GM12865 (cell line): ENCODE results near the gene C12orf56.

ENCODE experiments used
- DNase-seq: peaks from one replicate; pipeline ENCODE4 v3.0.0; 2010; ENCODE audit warnings: low read depth
- H3K4me3 ChIP-seq: 2 replicates; pipeline ENCODE4 v1.5.1; 2011; ENCODE audit warnings: mild to moderate bottlenecking, low read depth, low read length, control low read depth
- TF ChIP-seq, protein P1 (sequence below): IDR thresholded peaks from 2 replicates; pipeline ENCODE4 v1.5.1; 2011; ENCODE audit warnings: low read length, control low read depth, low read depth, inconsistent platforms; ENCODE audit not compliant: insufficient read depth; ENCODE audit errors: missing control alignments

C12orf56 gene

DNA sequence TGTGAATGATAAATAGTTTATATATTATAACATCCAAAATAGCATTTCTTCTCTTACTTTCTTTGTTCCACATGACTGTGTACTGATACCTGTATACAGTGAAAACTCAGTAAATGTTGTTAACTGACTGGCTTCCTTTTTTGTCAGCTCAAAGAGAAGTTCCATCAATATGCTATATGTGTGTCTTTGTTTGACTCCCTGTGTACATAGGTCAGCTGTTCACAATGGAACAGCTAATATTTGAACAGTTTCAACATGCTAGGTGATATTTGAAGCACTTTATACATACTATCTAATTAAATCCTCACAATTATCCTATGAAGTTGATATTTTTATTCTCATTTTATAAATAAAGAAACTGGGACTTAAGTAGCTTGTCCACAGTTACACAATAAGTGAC, 153.2 kb downstream of the C12orf56 start:
- TF ChIP-seq, protein P1, sequence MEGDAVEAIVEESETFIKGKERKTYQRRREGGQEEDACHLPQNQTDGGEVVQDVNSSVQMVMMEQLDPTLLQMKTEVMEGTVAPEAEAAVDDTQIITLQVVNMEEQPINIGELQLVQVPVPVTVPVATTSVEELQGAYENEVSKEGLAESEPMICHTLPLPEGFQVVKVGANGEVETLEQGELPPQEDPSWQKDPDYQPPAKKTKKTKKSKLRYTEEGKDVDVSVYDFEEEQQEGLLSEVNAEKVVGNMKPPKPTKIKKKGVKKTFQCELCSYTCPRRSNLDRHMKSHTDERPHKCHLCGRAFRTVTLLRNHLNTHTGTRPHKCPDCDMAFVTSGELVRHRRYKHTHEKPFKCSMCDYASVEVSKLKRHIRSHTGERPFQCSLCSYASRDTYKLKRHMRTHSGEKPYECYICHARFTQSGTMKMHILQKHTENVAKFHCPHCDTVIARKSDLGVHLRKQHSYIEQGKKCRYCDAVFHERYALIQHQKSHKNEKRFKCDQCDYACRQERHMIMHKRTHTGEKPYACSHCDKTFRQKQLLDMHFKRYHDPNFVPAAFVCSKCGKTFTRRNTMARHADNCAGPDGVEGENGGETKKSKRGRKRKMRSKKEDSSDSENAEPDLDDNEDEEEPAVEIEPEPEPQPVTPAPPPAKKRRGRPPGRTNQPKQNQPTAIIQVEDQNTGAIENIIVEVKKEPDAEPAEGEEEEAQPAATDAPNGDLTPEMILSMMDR: no peak
- H3K4me3 ChIP-seq: no peak overlapping the region
- no peak for DNase-seq

DNA sequence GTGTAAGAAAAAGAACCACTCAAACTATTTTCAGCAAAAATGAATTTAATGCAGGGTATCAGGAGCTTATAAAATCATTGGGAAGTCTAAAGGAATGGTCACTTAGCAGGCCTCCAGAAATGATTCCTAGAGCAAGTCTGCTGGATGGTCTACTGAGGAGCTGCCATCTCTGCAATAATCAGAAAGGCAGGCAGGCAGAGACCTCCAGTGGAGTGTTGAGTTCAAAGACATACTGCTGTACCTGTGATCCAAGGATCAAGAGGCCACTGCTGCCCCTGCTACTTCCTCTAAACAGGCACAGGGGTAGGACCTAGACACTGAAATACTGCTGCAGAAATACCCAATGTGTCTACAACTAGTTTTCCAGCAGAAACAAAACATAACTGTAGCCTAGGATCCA, 154.0 kb downstream of the C12orf56 start:
- TF ChIP-seq, protein P1: no peak
- no peak for DNase-seq
- H3K4me3 ChIP-seq: no peak overlapping the region

DNA sequence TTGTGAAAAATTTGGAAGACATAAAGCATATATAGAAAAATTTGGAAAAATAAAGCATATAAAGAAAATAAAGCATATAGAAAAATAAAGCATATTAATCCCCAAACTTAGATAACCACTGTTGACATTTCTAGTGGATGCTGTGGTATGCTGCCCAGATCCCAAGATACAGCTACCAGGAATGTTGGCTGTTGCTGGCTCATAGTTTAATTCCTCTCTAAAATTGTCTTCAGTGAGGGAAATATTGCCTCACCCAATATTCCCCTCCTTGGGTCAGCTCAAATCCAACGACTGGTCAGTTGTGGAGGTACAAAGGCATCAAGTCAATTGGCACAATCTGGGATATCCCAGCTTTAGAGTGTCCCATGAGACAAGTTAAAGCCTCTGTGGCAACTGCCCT, 158.4 kb downstream of the C12orf56 start:
- TF ChIP-seq, protein P1: no peak
- DNase-seq: no peak
- no peak overlapping the region for H3K4me3 ChIP-seq

DNA sequence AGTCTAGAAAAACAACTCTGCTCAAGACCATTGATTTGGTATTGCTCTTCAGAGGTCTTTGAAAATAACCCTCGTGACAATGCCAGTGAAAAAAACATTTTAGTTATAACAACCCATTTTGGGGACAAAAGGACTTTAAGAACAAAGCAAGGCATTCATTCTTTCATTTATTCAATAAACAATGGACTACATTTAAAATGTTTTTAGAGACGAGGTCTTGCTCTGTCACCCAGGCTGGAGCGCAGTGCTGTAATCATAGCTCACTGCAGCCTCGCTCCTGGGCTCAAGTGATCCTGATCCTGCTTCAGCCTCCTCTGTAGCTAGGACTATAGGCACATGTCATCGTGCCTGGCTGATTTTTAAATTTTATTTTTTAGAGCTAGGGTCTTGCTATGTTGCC, 160.8 kb downstream of the C12orf56 start:
- TF ChIP-seq, protein P1: no peak
- no peak for DNase-seq
- H3K4me3 ChIP-seq: no peak overlapping the region

DNA sequence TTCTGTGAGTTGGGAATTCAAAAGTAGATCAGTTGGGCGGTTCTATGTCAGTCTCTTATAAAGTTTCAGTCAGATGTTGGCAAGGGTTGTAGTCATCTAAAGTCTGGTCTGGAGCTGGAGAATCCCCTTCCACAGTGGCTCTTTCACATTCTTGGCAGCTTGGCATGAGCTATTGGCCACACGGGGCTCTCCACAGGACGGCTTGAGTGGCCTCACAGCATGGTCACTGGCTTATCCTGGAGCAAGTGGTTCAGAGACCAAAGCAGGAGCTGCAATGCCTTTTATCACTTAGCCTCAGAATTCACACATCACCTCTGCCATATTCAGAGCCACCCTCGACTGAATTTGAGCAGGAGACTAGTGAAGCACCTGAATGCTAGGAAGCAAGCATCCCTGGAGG, 161.3 kb downstream of the C12orf56 start:
- TF ChIP-seq, protein P1: no peak
- H3K4me3 ChIP-seq: no peak overlapping the region
- DNase-seq: no peak

DNA sequence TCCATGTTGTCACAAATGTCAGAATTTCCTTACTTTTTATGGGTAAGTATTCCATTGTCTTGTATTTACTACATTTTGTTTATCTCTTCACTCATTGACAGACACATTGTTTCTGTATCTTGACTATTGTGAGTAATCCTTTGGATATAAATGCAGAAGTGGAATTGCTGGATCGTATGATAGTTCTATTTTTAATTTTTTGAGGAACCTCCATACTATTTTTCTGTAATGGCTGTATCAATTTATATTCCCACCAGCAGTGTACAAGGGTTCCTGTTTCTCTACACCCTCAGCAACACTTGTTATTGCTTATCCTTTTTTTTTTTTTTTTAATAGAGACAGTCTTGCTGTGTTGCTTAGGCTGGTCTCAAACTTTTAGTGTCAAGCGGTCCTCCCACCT, 164.9 kb downstream of the C12orf56 start:
- DNase-seq: no peak
- H3K4me3 ChIP-seq: no peak overlapping the region
- TF ChIP-seq, protein P1: no peak

DNA sequence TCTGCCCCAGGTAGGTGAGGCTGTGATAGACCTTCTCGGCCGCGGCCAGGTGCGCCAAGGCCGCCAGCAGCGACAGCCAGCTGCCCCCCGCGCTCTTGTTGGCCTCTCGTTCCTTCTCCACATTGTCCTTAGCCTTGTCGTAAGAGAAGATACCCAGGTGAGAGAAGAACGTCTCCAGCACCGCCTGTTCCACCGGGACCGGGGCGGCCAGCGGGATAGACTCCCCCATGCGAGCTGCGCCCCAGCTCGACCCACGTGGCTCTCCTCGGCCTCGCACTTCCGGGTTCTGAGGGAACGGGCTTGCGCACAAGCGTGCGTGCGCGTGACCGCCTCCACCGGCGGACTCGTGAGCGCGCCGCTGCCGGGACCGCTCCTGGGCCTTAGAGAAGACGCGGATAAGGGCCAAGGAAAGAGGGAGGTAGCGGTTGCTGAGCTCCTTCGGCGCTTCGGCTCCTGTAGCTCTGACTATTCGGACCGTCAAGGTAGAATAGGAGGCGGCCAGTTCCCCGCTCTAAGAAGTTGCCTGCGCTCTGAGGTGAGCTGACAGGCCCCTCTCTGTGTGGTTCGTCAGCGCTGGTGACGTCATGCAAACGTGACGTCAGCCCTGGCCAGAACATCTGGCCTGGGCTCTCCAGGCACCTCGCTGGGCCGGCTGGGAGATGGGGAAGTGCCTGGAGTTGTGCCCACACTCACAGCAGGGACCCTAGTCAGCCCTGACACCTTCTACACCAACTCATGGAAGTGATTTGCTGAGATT, 168.4 kb downstream of the C12orf56 start, which contains the start of gene KICS2:
Gene KICS2 (minus strand): TSS at position 288 of the 757 bp plus-strand sequence. CDS start 59 bp downstream, at position 229.
- peak; percentile 95 for DNase-seq
- H3K4me3 ChIP-seq: peak within 1 kb of the TSS; percentile 76
- TF ChIP-seq, protein P1: no peak
